ENCODE data around the gene DUSP6.

GRCh38 chr12:89393551-89394121 is 41.3 kb upstream of the DUSP6 start:
- TF ChIP-seq, protein P1, sequence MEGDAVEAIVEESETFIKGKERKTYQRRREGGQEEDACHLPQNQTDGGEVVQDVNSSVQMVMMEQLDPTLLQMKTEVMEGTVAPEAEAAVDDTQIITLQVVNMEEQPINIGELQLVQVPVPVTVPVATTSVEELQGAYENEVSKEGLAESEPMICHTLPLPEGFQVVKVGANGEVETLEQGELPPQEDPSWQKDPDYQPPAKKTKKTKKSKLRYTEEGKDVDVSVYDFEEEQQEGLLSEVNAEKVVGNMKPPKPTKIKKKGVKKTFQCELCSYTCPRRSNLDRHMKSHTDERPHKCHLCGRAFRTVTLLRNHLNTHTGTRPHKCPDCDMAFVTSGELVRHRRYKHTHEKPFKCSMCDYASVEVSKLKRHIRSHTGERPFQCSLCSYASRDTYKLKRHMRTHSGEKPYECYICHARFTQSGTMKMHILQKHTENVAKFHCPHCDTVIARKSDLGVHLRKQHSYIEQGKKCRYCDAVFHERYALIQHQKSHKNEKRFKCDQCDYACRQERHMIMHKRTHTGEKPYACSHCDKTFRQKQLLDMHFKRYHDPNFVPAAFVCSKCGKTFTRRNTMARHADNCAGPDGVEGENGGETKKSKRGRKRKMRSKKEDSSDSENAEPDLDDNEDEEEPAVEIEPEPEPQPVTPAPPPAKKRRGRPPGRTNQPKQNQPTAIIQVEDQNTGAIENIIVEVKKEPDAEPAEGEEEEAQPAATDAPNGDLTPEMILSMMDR (IDR thresholded peaks at IDR 0.05) = no peak
- TF ChIP-seq POLR2A (IDR thresholded peaks at IDR 0.05) = no peak

Measured in Peyer's patch (tissue), 4 donors.